ENCODE results near the gene HMGN4. TPM values are rescaled to one million over a fixed set of nuclear protein-coding genes. Genes with fewer than 3 reads are reported as not detected.

Gene HMGN4
- total and polyA plus RNA-seq, 9 of the 15 experiments (the other 6 are each of a cell fraction or from before 2014, with no cell fraction given) = 35.4 to 134 (median 94.1) TPM

- no peak for TF ChIP-seq FOXA1 (IDR thresholded peaks at IDR 0.05; ENCODE audit: borderline replicate concordance)
- TF ChIP-seq, protein P1, sequence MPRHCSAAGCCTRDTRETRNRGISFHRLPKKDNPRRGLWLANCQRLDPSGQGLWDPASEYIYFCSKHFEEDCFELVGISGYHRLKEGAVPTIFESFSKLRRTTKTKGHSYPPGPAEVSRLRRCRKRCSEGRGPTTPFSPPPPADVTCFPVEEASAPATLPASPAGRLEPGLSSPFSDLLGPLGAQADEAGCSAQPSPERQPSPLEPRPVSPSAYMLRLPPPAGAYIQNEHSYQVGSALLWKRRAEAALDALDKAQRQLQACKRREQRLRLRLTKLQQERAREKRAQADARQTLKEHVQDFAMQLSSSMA (CRISPR knock-in tag; IDR thresholded peaks at IDR 0.05) = no peak
- peak; percentile 61; the same call in 1 of the 2 replicates for TF ChIP-seq RFX5 (IDR thresholded peaks at IDR 0.05; ENCODE audit: low read depth, low read length)
- no peak for TF ChIP-seq EZH2 (IDR thresholded peaks at IDR 0.05; ENCODE audit: borderline replicate concordance, low read depth, low read length)
- TF ChIP-seq GTF2F1 (IDR thresholded peaks at IDR 0.05; ENCODE audit: low read depth, low read length) = no peak
- peak; percentile 66; the same call in 1 of the 2 replicates for TF ChIP-seq MTA1 (IDR thresholded peaks at IDR 0.05; ENCODE audit: borderline replicate concordance)
- no peak for TF ChIP-seq ZBTB26 (CRISPR knock-in tag; IDR thresholded peaks at IDR 0.05)
- no peak for TF ChIP-seq XRCC3 (IDR thresholded peaks at IDR 0.05)
- 0 out of 2 replicates have a peak, but pooled peaks have one; percentile 18 for TF ChIP-seq MAX (CRISPR knock-in tag; IDR thresholded peaks at IDR 0.05)
- TF ChIP-seq ZBTB40 (IDR thresholded peaks at IDR 0.05) = peak; percentile 85
- no peak for TF ChIP-seq ZBTB40 (CRISPR knock-in tag; IDR thresholded peaks at IDR 0.05)
- TF ChIP-seq, protein P2, sequence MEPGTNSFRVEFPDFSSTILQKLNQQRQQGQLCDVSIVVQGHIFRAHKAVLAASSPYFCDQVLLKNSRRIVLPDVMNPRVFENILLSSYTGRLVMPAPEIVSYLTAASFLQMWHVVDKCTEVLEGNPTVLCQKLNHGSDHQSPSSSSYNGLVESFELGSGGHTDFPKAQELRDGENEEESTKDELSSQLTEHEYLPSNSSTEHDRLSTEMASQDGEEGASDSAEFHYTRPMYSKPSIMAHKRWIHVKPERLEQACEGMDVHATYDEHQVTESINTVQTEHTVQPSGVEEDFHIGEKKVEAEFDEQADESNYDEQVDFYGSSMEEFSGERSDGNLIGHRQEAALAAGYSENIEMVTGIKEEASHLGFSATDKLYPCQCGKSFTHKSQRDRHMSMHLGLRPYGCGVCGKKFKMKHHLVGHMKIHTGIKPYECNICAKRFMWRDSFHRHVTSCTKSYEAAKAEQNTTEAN (CRISPR knock-in tag; IDR thresholded peaks at IDR 0.05) = 0 out of 2 replicates have a peak, but pooled peaks have one; percentile 48
- peak in 1 of 2 experiments; percentile 86; a peak in 2 of 4 replicates for TF ChIP-seq CSDE1 (IDR thresholded peaks at IDR 0.05)
- TF ChIP-seq RB1 (IDR thresholded peaks at IDR 0.05; ENCODE audit: low read depth) = peak; percentile 79
- no peak for TF ChIP-seq ATF1 (CRISPR knock-in tag; IDR thresholded peaks at IDR 0.05)
- peak; percentile 70 for TF ChIP-seq ATF1 (tag; IDR thresholded peaks at IDR 0.05)
Observed at GRCh38 chr6:26576929-26577719, 39.0 kb downstream of the HMGN4 start (continued).

Data from K562 (cell line).